ENCODE results near the gene MLH1.

The MLH1 gene

GRCh38 chr3:37096288-37096687 is 103.0 kb downstream of the MLH1 start:
- no peak for DNase-seq

- no peak for DNase-seq
Observed at GRCh38 chr3:37096975-37097374, 103.7 kb downstream of the MLH1 start.

GRCh38 chr3:37097776-37098175 is 104.5 kb downstream of the MLH1 start:
- DNase-seq: no peak

- no peak for DNase-seq
Observed at GRCh38 chr3:37098884-37099283, 105.6 kb downstream of the MLH1 start.

DNA sequence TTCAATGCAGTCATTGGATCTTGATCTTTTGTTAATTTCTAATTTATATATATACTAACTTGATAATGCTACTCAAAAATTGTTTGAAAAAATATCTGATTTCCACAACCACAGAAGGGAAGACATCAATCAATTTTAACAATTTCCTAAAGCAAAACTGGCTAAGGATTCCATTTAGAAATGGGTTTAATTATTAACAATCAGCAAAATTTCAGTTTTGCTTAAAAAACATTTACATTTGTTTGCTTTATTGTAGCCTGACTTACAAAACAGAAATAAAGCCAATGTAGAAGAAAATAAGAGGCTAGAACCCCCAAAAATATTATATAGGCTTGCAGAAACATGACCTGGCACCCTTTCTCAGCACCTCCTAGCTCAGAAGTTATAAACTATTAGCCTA is 106.2 kb downstream of the MLH1 start:
- no peak for DNase-seq

- no peak for DNase-seq
Observed at GRCh38 chr3:37100411-37100810, 107.1 kb downstream of the MLH1 start.
